ENCODE results near the gene NPEPPS.

GRCh38 chr17:47652570-47652969 is 121.7 kb downstream of the NPEPPS start:
- TF ChIP-seq, protein P1, sequence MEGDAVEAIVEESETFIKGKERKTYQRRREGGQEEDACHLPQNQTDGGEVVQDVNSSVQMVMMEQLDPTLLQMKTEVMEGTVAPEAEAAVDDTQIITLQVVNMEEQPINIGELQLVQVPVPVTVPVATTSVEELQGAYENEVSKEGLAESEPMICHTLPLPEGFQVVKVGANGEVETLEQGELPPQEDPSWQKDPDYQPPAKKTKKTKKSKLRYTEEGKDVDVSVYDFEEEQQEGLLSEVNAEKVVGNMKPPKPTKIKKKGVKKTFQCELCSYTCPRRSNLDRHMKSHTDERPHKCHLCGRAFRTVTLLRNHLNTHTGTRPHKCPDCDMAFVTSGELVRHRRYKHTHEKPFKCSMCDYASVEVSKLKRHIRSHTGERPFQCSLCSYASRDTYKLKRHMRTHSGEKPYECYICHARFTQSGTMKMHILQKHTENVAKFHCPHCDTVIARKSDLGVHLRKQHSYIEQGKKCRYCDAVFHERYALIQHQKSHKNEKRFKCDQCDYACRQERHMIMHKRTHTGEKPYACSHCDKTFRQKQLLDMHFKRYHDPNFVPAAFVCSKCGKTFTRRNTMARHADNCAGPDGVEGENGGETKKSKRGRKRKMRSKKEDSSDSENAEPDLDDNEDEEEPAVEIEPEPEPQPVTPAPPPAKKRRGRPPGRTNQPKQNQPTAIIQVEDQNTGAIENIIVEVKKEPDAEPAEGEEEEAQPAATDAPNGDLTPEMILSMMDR (IDR thresholded peaks at IDR 0.05; ENCODE audit: control extremely low read depth in 1 of 3, insufficient read depth in 1 of 3, low read depth in 1 of 3, low read length in 3 of 3), result no peak
- TF ChIP-seq POLR2AphosphoS5 (IDR thresholded peaks at IDR 0.05; ENCODE audit: low read depth, low read length) (no peak; the same call in 1 of the 2 replicates), JUN (IDR thresholded peaks at IDR 0.05; ENCODE audit: low read depth, low read length) (no peak), GABPA (IDR thresholded peaks at IDR 0.05; ENCODE audit: borderline replicate concordance, insufficient read depth, low read length) (no peak), KDM4A (IDR thresholded peaks at IDR 0.05; ENCODE audit: low read depth, low read length, severe bottlenecking) (no peak), HDAC2 (IDR thresholded peaks at IDR 0.05; ENCODE audit: borderline replicate concordance in 1 of 2, low read depth in 2 of 2, low read length in 2 of 2) (no peak), RXRA (IDR thresholded peaks at IDR 0.05; ENCODE audit: insufficient read depth, low read depth, low read length) (no peak)

Measured in H1 (cell line).